H1 (cell line): Measurements from ENCODE around the gene TRAF4. TPM values are rescaled to one million over a fixed set of nuclear protein-coding genes. Genes with fewer than 3 reads are reported as not detected.

ENCODE experiments used
- CTCF ChIA-PET: fragments of 300-600 bp; sonication (Branson Sonifier 250); formaldehyde crosslinking; loops from one replicate; lab custom pipeline; 2021; ENCODE audit not compliant: partially characterized antibody; lab: Charles Lee
- POLR2A ChIA-PET: fragments of 300-600 bp; sonication (Branson Sonifier 250); formaldehyde crosslinking; loops from one replicate; lab custom pipeline; 2021; ENCODE audit warnings: inconsistent platforms; ENCODE audit not compliant: partially characterized antibody; lab: Charles Lee
- DNase-seq, 2 experiments: peaks; one replicate each; pipeline versions ENCODE4 v3.0.0 to v3.0.0-alpha.2; 2010 to 2022; ENCODE audit warnings: low spot score in 2 of 2, low read depth in 1 of 2, mixed read lengths in 1 of 2
- FAIRE-seq: peaks from 2 replicates; lab custom pipeline; 2011; peaks lifted over from hg19 to GRCh38; lab: Jason Lieb, UNC
- H2AFZ ChIP-seq: 2 replicates; pipeline ENCODE4 v1.8.1; 2012; ENCODE audit warnings: low read length, inconsistent platforms
- H2AK5ac ChIP-seq: 2 replicates; pipeline ENCODE4 v1.6.1; 2013; ENCODE audit warnings: low read depth, low read length
- H2BK120ac ChIP-seq: replicated peaks from 2 replicates; pipeline ENCODE3; 2013; ENCODE audit warnings: low read depth, low read length, inconsistent platforms
- H2BK12ac ChIP-seq: 2 replicates; pipeline ENCODE4 v1.6.1; 2013; ENCODE audit warnings: low read depth, low read length
- H2BK15ac ChIP-seq: 2 replicates; pipeline ENCODE4 v1.6.1; 2013; ENCODE audit warnings: low read length
- H2BK20ac ChIP-seq: 2 replicates; pipeline ENCODE4 v1.6.1; 2013; ENCODE audit warnings: low read length
- H2BK5ac ChIP-seq: 2 replicates; pipeline ENCODE4 v1.6.1; 2013; ENCODE audit warnings: low read depth, low read length
- H3K14ac ChIP-seq: 2 replicates; pipeline ENCODE4 v1.6.1; 2013; ENCODE audit warnings: inconsistent platforms; ENCODE audit not compliant: insufficient read length
- H3K18ac ChIP-seq: 2 replicates; pipeline ENCODE4 v1.6.1; 2013; ENCODE audit warnings: low read length; ENCODE audit errors: extremely low read depth
- H3K23ac ChIP-seq: 2 replicates; pipeline ENCODE4 v1.6.1; 2013; ENCODE audit warnings: inconsistent platforms; ENCODE audit not compliant: insufficient read length
- H3K23me2 ChIP-seq: 2 replicates; pipeline ENCODE4 v1.6.1; 2013; ENCODE audit warnings: low read depth, low read length
- H3K27ac ChIP-seq: 2 replicates; pipeline ENCODE4 v1.6.1; 2011; ENCODE audit warnings: low read depth, low read length, inconsistent platforms
- H3K27me3 ChIP-seq, 4 experiments: replicated peaks in 1 of 4; 1 replicate in 1 of 4; 2 replicates in 3 of 4; pipeline versions ENCODE4 v1.6.1 to v1.8.1; 2011 to 2013; ENCODE audit warnings: low read length in 3 of 4, mild to moderate bottlenecking in 3 of 4, inconsistent platforms in 2 of 4, mixed read lengths in 2 of 4, moderate library complexity in 1 of 4; ENCODE audit not compliant: control insufficient read depth in 3 of 4, insufficient read depth in 3 of 4; ENCODE audit errors: extremely low read depth in 1 of 4
- H3K36me3 ChIP-seq, 4 experiments: 2 replicates each; pipeline versions ENCODE4 v1.6.1 to v1.8.1; 2011 to 2013; ENCODE audit warnings: mild to moderate bottlenecking in 4 of 4, low read length in 3 of 4, moderate library complexity in 2 of 4, control low read depth in 1 of 4, inconsistent platforms in 1 of 4; ENCODE audit not compliant: insufficient read depth in 4 of 4, control insufficient read depth in 2 of 4
- H3K4ac ChIP-seq: replicated peaks from 2 replicates; pipeline ENCODE3; 2013; ENCODE audit warnings: low read length, low read depth, mixed read lengths, inconsistent platforms; ENCODE audit not compliant: insufficient read length
- H3K4me1 ChIP-seq, 4 experiments: replicated peaks in 1 of 4; 1 replicate in 1 of 4; 2 replicates in 3 of 4; pipeline versions ENCODE4 v1.6.1 to v1.8.1; 2011 to 2013; ENCODE audit warnings: low read length in 3 of 4, inconsistent platforms in 2 of 4, mixed read lengths in 1 of 4; ENCODE audit not compliant: insufficient read depth in 4 of 4, control insufficient read depth in 3 of 4
- H3K4me2 ChIP-seq, 2 experiments: 2 replicates each; pipeline versions ENCODE4 v1.6.1 to v1.8.1; 2011 to 2013; ENCODE audit warnings: low read depth in 2 of 2, low read length in 2 of 2, control low read depth in 1 of 2, inconsistent platforms in 1 of 2, mild to moderate bottlenecking in 1 of 2; ENCODE audit not compliant: insufficient read depth in 1 of 2
- H3K4me3 ChIP-seq, 4 experiments: fragments of 200-600, 300-600 bp in 1 of 4; sonication (generic), shearing (Covaris generic), sonication (Bioruptor Twin) in 1 of 4; 2 replicates each; pipeline versions ENCODE4 v1.5.1 to v1.8.1; 2011 to 2016; ENCODE audit warnings: low read length in 4 of 4, low read depth in 3 of 4, control low read depth in 2 of 4, inconsistent platforms in 2 of 4, mild to moderate bottlenecking in 2 of 4, mixed read lengths in 1 of 4, moderate library complexity in 1 of 4; ENCODE audit not compliant: insufficient read depth in 2 of 4; ENCODE audit errors: extremely low read depth in 1 of 4
- H3K56ac ChIP-seq: replicated peaks from 2 replicates; pipeline ENCODE3; 2013; ENCODE audit warnings: low read depth, mild to moderate bottlenecking, mixed read lengths, low read length, inconsistent platforms; ENCODE audit not compliant: insufficient read length
- H3K79me1 ChIP-seq: 2 replicates; pipeline ENCODE4 v1.6.1; 2013; ENCODE audit warnings: low read depth, low read length, control low read depth
- H3K79me2 ChIP-seq, 2 experiments: 2 replicates each; pipeline versions ENCODE4 v1.6.1 to v1.8.1; 2012 to 2013; ENCODE audit warnings: low read length in 2 of 2, mild to moderate bottlenecking in 2 of 2, inconsistent platforms in 1 of 2; ENCODE audit not compliant: insufficient read depth in 2 of 2, control insufficient read depth in 1 of 2
- H3K9ac ChIP-seq, 4 experiments: replicated peaks in 1 of 4; 1 replicate in 1 of 4; 2 replicates in 3 of 4; pipeline versions ENCODE4 v1.6.1 to v1.8.1; 2011 to 2013; ENCODE audit warnings: low read depth in 3 of 4, low read length in 3 of 4, control low read depth in 2 of 4, mild to moderate bottlenecking in 2 of 4, moderate library complexity in 2 of 4, inconsistent platforms in 1 of 4; ENCODE audit errors: extremely low read depth in 1 of 4
- H3K9me3 ChIP-seq, 2 experiments: 2 replicates each; pipeline versions ENCODE4 v1.6.1 to v1.8.1; 2012 to 2013; ENCODE audit warnings: mild to moderate bottlenecking in 2 of 2, moderate library complexity in 2 of 2, control low read depth in 1 of 2, inconsistent platforms in 1 of 2, low read depth in 1 of 2, low read length in 1 of 2, mixed read lengths in 1 of 2; ENCODE audit not compliant: insufficient read depth in 2 of 2
- H4K20me1 ChIP-seq, 2 experiments: replicated peaks in 1 of 2; 2 replicates each; pipeline versions ENCODE3 to v1.8.1; 2011 to 2013; ENCODE audit warnings: inconsistent platforms in 2 of 2, low read length in 2 of 2, mild to moderate bottlenecking in 1 of 2; ENCODE audit not compliant: insufficient read depth in 2 of 2, control insufficient read depth in 1 of 2
- H4K5ac ChIP-seq: 2 replicates; pipeline ENCODE4 v1.6.1; 2013; ENCODE audit warnings: low read length, low read depth, mixed read lengths, inconsistent platforms; ENCODE audit not compliant: insufficient read length
- H4K8ac ChIP-seq: 2 replicates; pipeline ENCODE4 v1.8.0; 2013; ENCODE audit warnings: mild to moderate bottlenecking, moderate library complexity, low read length, inconsistent platforms; ENCODE audit not compliant: insufficient read depth; ENCODE audit errors: extremely low read depth
- H4K91ac ChIP-seq: replicated peaks from 2 replicates; pipeline ENCODE3; 2013; ENCODE audit warnings: low read length, mixed read lengths, inconsistent platforms; ENCODE audit not compliant: insufficient read length
- BRCA1 ChIP-seq: IDR thresholded peaks from 2 replicates; pipeline ENCODE4 v1.6.1; 2012; ENCODE audit warnings: low read depth, low read length, improper control_type of control experiment
- RAD21 ChIP-seq, 2 experiments: IDR thresholded peaks in 1 of 2; conservative IDR thresholded peaks in 1 of 2; 2 replicates each; pipeline ENCODE4 v1.6.1; 2011; ENCODE audit warnings: low read depth in 2 of 2, low read length in 2 of 2, improper control_type of control experiment in 1 of 2, inconsistent platforms in 1 of 2, mild to moderate bottlenecking in 1 of 2, moderate library complexity in 1 of 2
- SUZ12 ChIP-seq: fragments of 200-600 bp; sonication (generic); IDR thresholded peaks from 2 replicates; pipeline ENCODE4 v1.6.1; 2012; ENCODE audit warnings: mild to moderate bottlenecking, inconsistent platforms, low read length, moderate library complexity, mixed read lengths
- WGBS, 2 experiments: shearing (Covaris generic) in 1 of 2; methylation state at CpG; one replicate each; pipeline versions ENCODE4 v1.1.6 to v1.1.7; 2013 to 2015; ENCODE audit warnings: low lambda C conversion rate in 2 of 2, mixed read lengths in 2 of 2, inconsistent platforms in 1 of 2, low coverage in 1 of 2, missing lambda C conversion rate in 1 of 2; ENCODE audit not compliant: insufficient replicate concordance in 2 of 2, insufficient coverage in 1 of 2, insufficient read length in 1 of 2; ENCODE audit errors: extremely low coverage in 1 of 2, missing lambda C conversion rate in 1 of 2; 5-methylcytosine and 5-hydroxymethylcytosine counted together
- polyA plus RNA-seq, 7 experiments: library from polyadenylated mRNA; depleted of rRNA in 3 of 7; stranded (reverse) in 5 of 7; unstranded in 2 of 7; fragments of >200 nt in 5 of 7; fragments of 200-250 nt in 2 of 7; gene quantifications; 1 replicate in 5 of 7; 2 replicates in 1 of 7; 4 replicates in 1 of 7; pipeline versions ENCODE4 v1.2.1 to v1.2.3, GENCODE V29; 2011 to 2013; ENCODE audit warnings: missing spikeins in 2 of 7, mixed read lengths in 2 of 7
- total RNA-seq: library from RNA; stranded (reverse); fragmentation: NEBNext Ultra II Directional; extraction: Animal tissue kit (Norgen Biotek cat#: 25700); gene quantifications from 2 replicates; pipeline ENCODE4 v1.2.1, GENCODE V29; 2021
- TF ChIP-seq, protein P1 (sequence below), 3 experiments: IDR thresholded peaks; 1 replicate in 2 of 3; 2 replicates in 1 of 3; pipeline versions ENCODE4 v1.5.1 to v1.6.1; 2011; ENCODE audit warnings: low read length in 3 of 3, mild to moderate bottlenecking in 3 of 3, inconsistent platforms in 2 of 3, low read depth in 1 of 3, moderate library complexity in 1 of 3; ENCODE audit not compliant: insufficient read depth in 1 of 3; ENCODE audit errors: control extremely low read depth in 1 of 3

TRAF4 gene
- total and polyA plus RNA-seq, 2 of the 8 experiments (the other 6 are each of a cell fraction or from before 2014, with no cell fraction given) = 167 to 170 TPM

DNA sequence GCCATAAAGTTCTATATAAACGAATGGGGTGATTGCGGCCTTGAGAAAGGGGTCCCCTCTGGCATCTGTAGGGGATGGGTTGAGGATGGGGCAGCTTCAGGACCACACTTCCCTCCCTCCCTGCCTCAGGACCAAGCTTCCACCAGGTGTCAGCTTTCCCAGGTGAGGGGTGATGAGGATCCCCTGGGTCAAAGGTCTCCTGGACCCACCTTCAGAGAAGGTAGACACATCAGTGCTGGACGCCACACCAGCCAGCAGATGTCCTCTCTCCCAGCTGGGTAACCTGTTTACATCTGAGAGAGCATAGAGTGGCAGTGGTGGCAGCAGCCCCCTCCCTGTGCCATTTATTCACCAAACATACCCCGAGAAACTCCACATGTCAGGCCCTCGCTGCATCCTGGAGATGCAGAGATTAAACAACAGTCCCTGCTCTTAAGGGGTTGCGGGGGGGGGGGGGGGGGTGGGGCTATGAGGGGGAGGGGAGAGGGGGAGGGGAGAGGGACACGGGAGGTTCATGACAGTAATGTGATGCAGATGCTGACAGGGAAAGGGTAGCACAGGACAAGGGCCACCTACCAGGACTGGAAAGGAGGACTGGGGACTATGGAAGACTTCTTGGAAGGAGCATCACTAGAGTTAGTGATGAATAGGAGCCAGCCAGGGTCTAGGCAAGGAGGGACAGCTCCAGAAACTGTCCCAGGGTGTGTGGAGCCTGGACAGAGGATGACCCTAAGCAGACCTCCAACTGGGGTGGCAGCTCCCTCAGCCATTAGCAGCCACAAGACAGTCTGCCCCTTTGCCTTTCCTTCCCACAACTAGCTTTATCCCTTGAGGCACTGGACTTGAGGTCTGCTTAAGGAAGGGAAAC, 37.1 kb upstream of the TRAF4 start:
- no peak overlapping the region for H2AK5ac ChIP-seq
- H2AFZ ChIP-seq = no peak overlapping the region
- H2BK15ac ChIP-seq = no peak overlapping the region
- H3K79me2 ChIP-seq = peaks cover 0 to 15% of the 10 kb centered on the region in 2 experiments; a peak in 2 of 4 replicates
- WGBS, 2 experiments = 85% methylated on average over 4 of the region's 7 CpGs; no CpG with 5 or more reads in 1 of the 2 experiments
- H3K4me2 ChIP-seq = 0 out of 4 replicates have a peak overlapping the region, but pooled peaks of 1 of the 2 experiments have one; percentile 0
- no peak overlapping the region for H4K8ac ChIP-seq
- CTCF ChIA-PET = interaction anchor here (0.6 to 1.3 kb wide), 4 partner anchors 10 to 67 kb away, joined by 3 to 4 read pairs (median 4); no protein-coding TSS in a partner anchor
- peaks cover 3% of the 10 kb centered on the region; the same call in 1 of the 2 replicates for H3K79me1 ChIP-seq
- H3K23ac ChIP-seq = no peak overlapping the region
- no peak overlapping the region for H3K9ac ChIP-seq
- no peak for FAIRE-seq
- H3K56ac ChIP-seq = no peak overlapping the region
- no peak for TF ChIP-seq BRCA1
- TF ChIP-seq, protein P1, sequence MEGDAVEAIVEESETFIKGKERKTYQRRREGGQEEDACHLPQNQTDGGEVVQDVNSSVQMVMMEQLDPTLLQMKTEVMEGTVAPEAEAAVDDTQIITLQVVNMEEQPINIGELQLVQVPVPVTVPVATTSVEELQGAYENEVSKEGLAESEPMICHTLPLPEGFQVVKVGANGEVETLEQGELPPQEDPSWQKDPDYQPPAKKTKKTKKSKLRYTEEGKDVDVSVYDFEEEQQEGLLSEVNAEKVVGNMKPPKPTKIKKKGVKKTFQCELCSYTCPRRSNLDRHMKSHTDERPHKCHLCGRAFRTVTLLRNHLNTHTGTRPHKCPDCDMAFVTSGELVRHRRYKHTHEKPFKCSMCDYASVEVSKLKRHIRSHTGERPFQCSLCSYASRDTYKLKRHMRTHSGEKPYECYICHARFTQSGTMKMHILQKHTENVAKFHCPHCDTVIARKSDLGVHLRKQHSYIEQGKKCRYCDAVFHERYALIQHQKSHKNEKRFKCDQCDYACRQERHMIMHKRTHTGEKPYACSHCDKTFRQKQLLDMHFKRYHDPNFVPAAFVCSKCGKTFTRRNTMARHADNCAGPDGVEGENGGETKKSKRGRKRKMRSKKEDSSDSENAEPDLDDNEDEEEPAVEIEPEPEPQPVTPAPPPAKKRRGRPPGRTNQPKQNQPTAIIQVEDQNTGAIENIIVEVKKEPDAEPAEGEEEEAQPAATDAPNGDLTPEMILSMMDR (IDR thresholded peaks at IDR 0.05; ENCODE audit: control extremely low read depth in 1 of 3, insufficient read depth in 1 of 3, low read depth in 1 of 3, low read length in 3 of 3) = peak in 2 of 3 experiments; percentile 29 to 50; a peak in 2 of 4 replicates
- TF ChIP-seq RAD21 (IDR thresholded peaks at IDR 0.05 in 1 of 2, conservative IDR thresholded peaks at IDR 0.05 in 1 of 2; ENCODE audit: low read depth in 2 of 2, low read length in 2 of 2) = peak in 1 of 2 experiments; percentile 8; a peak in 2 of 4 replicates
- no peak for TF ChIP-seq SUZ12
- TF ChIP-seq, all 59 proteins: peak for 2
- 0 out of 2 replicates have a peak overlapping the region, but pooled peaks have one; percentile 39 for H2BK12ac ChIP-seq
- H3K4me1 ChIP-seq = peaks cover 0 to 11% (median 6%) of the 10 kb centered on the region in 4 experiments; a peak in 4 of 7 replicates
- no peak overlapping the region for H3K14ac ChIP-seq
- no peak for DNase-seq
- peaks cover 9% of the 10 kb centered on the region for H3K23me2 ChIP-seq
- H3K9me3 ChIP-seq = no peaks in the 10 kb centered on the region
- no peak overlapping the region for H3K18ac ChIP-seq
- no peak overlapping the region for H4K91ac ChIP-seq
- H2BK5ac ChIP-seq = 0 out of 2 replicates have a peak overlapping the region, but pooled peaks have one; percentile 53
- H4K20me1 ChIP-seq = peaks cover 9 to 10% of the 10 kb centered on the region in 2 experiments
- no peak overlapping the region for H4K5ac ChIP-seq
- POLR2A ChIA-PET = interaction anchor here (0.7 to 4.5 kb wide), 19 partner anchors 8 to 228 kb away, joined by 3 to 30 read pairs (median 4); partner anchors contain the start of genes BLTP2, RPL23A, RSKR and SDF2
- no peak overlapping the region for H2BK20ac ChIP-seq
- H3K36me3 ChIP-seq = peaks cover 4 to 16% (median 12%) of the 10 kb centered on the region in 4 experiments; a peak in 6 of 8 replicates
- no peak overlapping the region for H3K4ac ChIP-seq
- H3K4me3 ChIP-seq = no peak overlapping the region
- no peaks in the 10 kb centered on the region for H3K27me3 ChIP-seq
- no peak overlapping the region for H3K27ac ChIP-seq
- no peak overlapping the region for H2BK120ac ChIP-seq
